GM19468 (cell line): Measurements from ENCODE around the gene TTLL10.

Source experiments
- ATAC-seq: cut with Tn5 transposase; IDR thresholded peaks from one replicate; pipeline ENCODE4 v1.9.1; 2021; ENCODE audit warnings: mild to moderate bottlenecking, moderate library complexity, moderate number of reproducible peaks; ENCODE audit not compliant: unreplicated experiment; ENCODE audit errors: extremely low read depth

Gene TTLL10

DNA sequence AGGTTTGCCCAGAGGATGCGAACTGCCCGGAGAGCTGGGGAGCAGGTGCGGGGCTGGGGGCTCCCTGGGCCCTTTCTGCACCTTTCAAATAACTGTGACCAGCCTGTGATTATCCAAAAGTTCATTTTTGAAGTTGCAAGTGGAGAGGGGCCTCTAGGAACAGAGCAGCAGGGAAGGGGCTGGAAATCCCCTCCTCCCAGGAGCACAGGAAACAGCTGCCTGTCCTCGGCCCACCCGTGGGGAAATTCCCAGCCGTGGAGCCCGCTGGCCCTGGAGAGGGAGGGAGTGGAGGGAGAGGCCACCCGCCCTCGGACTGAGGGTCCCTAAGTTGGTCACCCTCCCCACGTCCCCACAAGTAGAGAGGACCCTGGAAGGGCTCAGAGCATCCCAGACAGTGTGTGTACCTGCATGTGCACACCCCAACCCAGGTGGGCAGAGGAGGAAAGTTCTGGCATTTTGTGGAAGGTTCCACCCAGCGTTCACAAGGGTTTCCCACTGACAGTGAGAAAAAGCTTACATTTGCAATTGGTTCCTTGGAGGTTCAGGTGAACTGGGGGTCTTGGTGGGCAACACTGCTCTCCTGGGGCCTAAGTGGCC, 41.5 kb downstream of the TTLL10 start:
- ATAC-seq, result no peak

DNA sequence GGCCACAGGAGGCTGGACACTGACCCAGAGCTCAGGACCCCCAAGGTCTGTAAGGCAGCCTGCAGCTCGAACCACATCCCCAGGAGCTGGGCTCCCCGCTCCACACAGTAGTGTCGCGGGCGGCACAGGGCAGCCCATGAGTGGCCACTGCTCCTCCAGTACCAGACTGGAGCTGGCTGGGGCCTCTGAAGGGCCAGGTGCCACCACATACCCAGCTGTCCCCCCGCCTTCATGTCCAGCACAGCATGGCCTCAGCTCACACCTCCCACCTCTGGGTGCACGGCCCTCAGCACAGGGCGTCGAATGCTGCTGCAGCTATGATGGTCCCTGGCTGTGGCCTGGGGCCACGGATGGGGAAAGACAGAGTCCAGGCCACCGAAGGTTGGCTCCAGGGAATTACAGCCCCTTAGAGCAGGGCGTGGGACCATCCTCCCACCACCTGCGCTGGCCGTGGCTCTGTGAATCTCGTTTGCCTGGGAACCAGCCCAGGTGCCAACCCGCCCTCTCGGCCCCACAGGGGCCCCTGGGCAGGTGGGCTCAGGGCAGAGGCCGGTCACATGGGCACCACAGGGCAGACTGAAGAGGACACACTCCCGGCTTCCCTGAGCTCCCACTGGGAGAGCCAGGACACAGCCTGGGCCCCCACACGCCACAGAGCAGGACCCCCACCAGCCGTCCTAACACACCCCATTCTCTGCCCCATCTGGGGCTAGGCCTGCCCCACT, 42.4 kb downstream of the TTLL10 start:
- no peak for ATAC-seq

GRCh38 chr1:1216770-1217620, 43.3 kb downstream of the TTLL10 start:
- ATAC-seq, result no peak

DNA sequence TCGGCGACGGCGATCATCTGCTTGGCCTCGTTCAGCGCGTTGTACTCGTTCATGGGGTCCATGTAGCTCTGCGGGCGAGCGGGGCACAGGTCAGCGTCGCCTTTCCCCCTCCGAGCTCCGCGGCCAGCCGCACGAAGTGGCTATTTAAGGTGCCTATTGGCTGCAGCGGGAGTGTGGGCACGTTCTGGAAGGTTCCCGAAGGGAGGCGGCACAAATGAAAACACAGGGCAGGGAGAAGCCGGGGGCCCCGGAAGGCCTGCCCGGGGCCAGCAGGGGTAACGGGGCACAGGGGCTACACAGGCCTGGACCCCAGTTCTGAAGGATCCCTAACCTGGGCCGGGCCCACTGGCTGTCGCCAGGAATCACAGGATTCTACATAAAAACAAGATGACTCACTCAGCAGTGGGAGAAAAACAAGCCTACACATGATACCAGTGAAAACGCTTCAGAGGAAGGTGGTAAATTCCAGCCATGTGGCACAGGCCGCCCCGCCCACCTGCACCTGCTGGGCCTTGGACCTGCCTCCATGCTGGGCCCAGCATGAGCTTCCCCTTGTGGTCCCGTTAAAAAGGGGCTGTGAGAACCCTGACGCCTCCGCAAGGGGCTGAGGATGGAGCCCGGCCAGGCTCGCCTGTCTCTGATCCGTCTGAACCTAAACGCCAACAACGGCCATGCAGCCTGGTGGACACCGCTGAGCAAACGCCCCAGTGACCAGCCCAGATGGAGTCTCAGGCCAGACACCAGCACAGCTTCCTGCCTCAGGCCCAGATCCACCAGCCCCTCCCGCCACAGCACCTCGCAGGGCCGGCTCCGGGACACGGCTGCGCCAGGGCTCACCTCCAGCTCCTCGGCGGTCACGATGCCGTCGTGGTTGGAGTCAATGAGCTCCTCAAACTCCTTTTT, 44.2 kb downstream of the TTLL10 start:
- ATAC-seq, result no peak

- no peak for ATAC-seq
These were observed 45.0 kb downstream of the TTLL10 start for GRCh38 chr1:1218524-1219200.

- ATAC-seq, result no peak
These were observed 45.7 kb downstream of the TTLL10 start for GRCh38 chr1:1219341-1219740.

GRCh38 chr1:1220197-1220596, 46.5 kb downstream of the TTLL10 start:
- no peak for ATAC-seq

- no peak for ATAC-seq
These were observed 48.4 kb downstream of the TTLL10 start for GRCh38 chr1:1221887-1222574.

GRCh38 chr1:1222575-1223225, 49.0 kb downstream of the TTLL10 start:
- no peak for ATAC-seq

- ATAC-seq, result no peak
These were observed 49.6 kb downstream of the TTLL10 start for GRCh38 chr1:1223321-1223720.

GRCh38 chr1:1223891-1224290, 50.2 kb downstream of the TTLL10 start:
- no peak for ATAC-seq

DNA sequence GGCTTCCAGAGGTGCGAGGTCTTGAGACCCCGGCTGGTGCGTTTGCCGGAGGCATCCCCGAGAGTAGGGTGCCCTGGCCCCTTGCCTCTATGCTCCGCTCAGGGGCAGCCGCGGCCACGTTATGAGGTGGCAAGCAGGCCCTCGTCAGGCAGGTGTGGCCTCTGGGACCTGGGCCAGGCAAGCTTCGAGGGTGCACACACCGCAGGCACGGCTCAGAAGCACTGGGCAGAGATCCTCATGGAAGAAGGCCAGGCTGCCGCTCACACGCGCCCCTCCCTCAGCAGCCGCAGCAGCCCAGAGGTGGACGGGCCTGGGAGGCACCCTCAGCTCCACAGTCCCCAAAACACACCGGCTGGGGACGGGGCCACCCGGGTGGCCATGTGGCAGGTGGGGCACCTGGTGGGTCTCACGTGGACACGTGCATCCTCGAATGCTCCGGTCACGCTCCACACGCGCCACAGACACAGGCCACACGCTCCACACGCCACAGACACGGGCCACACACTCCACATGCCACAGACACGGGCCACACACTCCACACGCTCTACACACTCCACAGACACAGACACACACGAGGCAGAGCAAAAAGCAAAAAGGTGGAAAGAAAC, 51.7 kb downstream of the TTLL10 start:
- no peak for ATAC-seq

DNA sequence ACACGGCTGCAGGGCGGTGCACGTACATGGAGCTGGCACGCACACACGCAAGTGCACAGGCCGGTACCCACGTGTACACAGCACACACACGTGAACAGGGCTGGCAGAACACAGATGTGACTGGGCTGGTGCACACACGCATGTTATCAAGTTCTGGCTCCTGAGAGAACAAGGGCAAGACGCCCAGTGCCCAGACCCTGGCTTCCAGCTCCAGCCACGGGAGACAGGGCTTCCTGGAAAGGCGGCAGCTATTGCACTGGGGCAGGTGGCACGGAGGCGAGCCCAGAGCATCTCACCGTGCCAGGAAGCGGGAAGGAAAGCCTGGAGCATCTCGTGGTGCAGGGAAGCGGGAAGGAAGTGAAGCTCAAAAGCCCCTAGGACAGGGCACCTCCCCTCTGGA, 52.2 kb downstream of the TTLL10 start:
- no peak for ATAC-seq

GRCh38 chr1:1226566-1227362, 53.1 kb downstream of the TTLL10 start:
- ATAC-seq, result no peak

DNA sequence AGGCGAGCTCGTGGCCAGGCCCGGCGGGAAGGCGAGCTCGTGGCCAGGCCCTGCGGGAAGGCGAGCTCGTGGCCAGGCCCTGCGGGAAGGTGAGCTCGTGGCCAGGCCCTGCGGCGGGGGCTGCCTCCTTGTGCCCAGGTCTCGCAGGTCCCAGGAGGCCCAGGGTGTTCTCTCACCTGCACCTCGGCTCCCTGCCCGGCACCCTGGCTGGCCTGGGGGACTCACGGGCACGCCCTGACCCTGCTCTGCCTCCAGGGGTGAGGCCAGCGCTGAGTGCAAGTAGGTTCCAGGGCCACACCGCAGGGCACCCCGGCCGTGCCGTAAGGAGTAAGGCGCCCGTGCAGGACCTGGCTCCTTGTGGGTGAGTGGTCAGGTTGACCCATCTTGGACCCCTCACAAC, 53.7 kb downstream of the TTLL10 start:
- ATAC-seq, result no peak

DNA sequence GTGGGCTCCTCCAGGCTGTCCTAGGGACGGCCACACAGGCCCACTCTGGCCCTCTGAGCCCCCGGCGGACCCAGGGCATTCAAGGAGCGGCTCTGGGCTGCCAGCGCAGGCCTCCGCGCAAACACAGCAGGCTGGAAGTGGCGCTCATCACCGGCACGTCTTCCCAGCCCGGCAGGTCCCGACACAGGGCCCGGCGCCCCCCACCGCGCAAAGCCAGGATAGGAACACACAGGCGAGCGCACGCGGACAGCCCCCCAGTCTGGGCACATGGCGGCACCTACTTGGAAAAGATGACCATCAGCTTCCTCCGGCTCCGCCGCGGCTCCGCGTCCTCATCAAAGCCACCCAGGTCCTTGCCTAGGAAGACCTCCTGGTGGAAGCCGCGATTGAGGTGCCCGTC, 54.5 kb downstream of the TTLL10 start:
- ATAC-seq, result no peak

GRCh38 chr1:1228596-1229321, 55.1 kb downstream of the TTLL10 start:
- no peak for ATAC-seq
